ENCODE results near the gene SRP54. TPM values are rescaled to one million over a fixed set of nuclear protein-coding genes. Genes with fewer than 3 reads are reported as not detected.
A peak's percentile ranks its signal among the peaks of the same experiment; 100 is the strongest.
"Not testable (repeated sequence)": the region's sequence is repeated elsewhere in the genome, so short reads cannot be mapped to it uniquely, and the experiment has no call there.

Gene SRP54
- total RNA-seq, 1 experiment from 2014 or later = 75.5 TPM

GRCh38 chr14:35050652-35051051, 67.9 kb downstream of the SRP54 start:
- ChIA-PET POLR2A (ENCODE audit: unreplicated experiment) (interaction anchor here (0.5 to 0.7 kb wide), 2 partner anchors 39 to 63 kb away, joined by 4 to 11 read pairs; no protein-coding TSS in a partner anchor), CTCF (interaction anchor here (1.0 kb wide), 1 partner anchor 26 kb away, joined by 3 read pairs; no protein-coding TSS in a partner anchor)
- H3K27ac ChIP-seq (ENCODE audit: low read length) = peak overlapping the region; percentile 36
- H3K27me3 ChIP-seq (ENCODE audit: low read length) = no peaks in the 10 kb centered on the region
- no peak overlapping the region for H3K4me3 ChIP-seq (ENCODE audit: low read length)
- no peak overlapping the region for H3K9ac ChIP-seq (ENCODE audit: low read length)
- H3K4me1 ChIP-seq (ENCODE audit: insufficient read depth, low read length) = peaks cover 35% of the 10 kb centered on the region
- peak overlapping the region; percentile 44 for H3K4me2 ChIP-seq (ENCODE audit: low read length)
- no peak for TF ChIP-seq EZH2 (IDR thresholded peaks at IDR 0.05; ENCODE audit: low read length, unreplicated experiment)
- no peak for TF ChIP-seq CTCF (conservative IDR thresholded peaks at IDR 0.05; ENCODE audit: low read depth, low read length)
- BruUV-seq (replicated peaks) = no TSS peak
- H3K36me3 ChIP-seq (ENCODE audit: low read depth, low read length) = peaks cover 4% of the 10 kb centered on the region; the same call in 1 of the 2 replicates
- intact Hi-C loops (cut with micrococcal nuclease) = no loop called here
- ATAC-seq (peak; percentile 16), DNase-seq (peak; percentile 75)
- peaks cover 31% of the 10 kb centered on the region for H3K79me2 ChIP-seq (ENCODE audit: low read length)
- H3F3A ChIP-seq (ENCODE audit: low read length, unreplicated experiment) = no peaks in the 10 kb centered on the region
- no peaks in the 10 kb centered on the region for H4K20me1 ChIP-seq (ENCODE audit: low read length)
- H3K9me2 ChIP-seq (replicated peaks; ENCODE audit: low read length) = no peaks in the 10 kb centered on the region
- H3K9me3 ChIP-seq (ENCODE audit: low read length) = no peaks in the 10 kb centered on the region
- no peak overlapping the region for H2AFZ ChIP-seq (ENCODE audit: low read length)

GRCh38 chr14:35051796-35052195, 69.0 kb downstream of the SRP54 start:
- Histone ChIP-seq H3K4me1 (ENCODE audit: insufficient read depth, low read length) (peaks cover 35% of the 10 kb centered on the region), H3K9me2 (replicated peaks; ENCODE audit: low read length) (no peaks in the 10 kb centered on the region), H2AFZ (ENCODE audit: low read length) (no peak overlapping the region), H3K27ac (ENCODE audit: low read length) (peak overlapping the region; percentile 46), H3K9ac (ENCODE audit: low read length) (no peak overlapping the region), H3K4me2 (ENCODE audit: low read length) (peak overlapping the region; percentile 48), H3K36me3 (ENCODE audit: low read depth, low read length) (peaks cover 4% of the 10 kb centered on the region; the same call in 1 of the 2 replicates), H3F3A (ENCODE audit: low read length, unreplicated experiment) (no peaks in the 10 kb centered on the region), H3K27me3 (ENCODE audit: low read length) (no peaks in the 10 kb centered on the region), H3K9me3 (ENCODE audit: low read length) (no peaks in the 10 kb centered on the region), H3K79me2 (ENCODE audit: low read length) (peaks cover 29% of the 10 kb centered on the region), H4K20me1 (ENCODE audit: low read length) (no peaks in the 10 kb centered on the region), H3K4me3 (ENCODE audit: low read length) (no peak overlapping the region)
- BruUV-seq (replicated peaks) = no TSS peak
- peak; percentile 78 for DNase-seq
- peak; percentile 88 for ATAC-seq
- TF ChIP-seq EZH2phosphoT487 (IDR thresholded peaks at IDR 0.05; ENCODE audit: borderline replicate concordance, low read length) (no peak), EZH2 (IDR thresholded peaks at IDR 0.05; ENCODE audit: low read length, unreplicated experiment) (no peak), CTCF (conservative IDR thresholded peaks at IDR 0.05; ENCODE audit: low read depth, low read length) (no peak)
- POLR2A ChIA-PET (ENCODE audit: unreplicated experiment) = interaction anchor here (0.6 to 1.0 kb wide), 3 partner anchors 8 to 474 kb away, joined by 4 to 6 read pairs (median 4); partner anchors contain the start of gene PPP2R3C
- intact Hi-C loops (cut with micrococcal nuclease) = no loop called here
- CTCF ChIA-PET = interaction anchor here (0.5 to 1.0 kb wide), 3 partner anchors 9 to 179 kb away, joined by 3 to 6 read pairs (median 3); no protein-coding TSS in a partner anchor

GRCh38 chr14:35052637-35053036, 69.8 kb downstream of the SRP54 start:
- CTCF ChIA-PET = no interaction called here
- no peak overlapping the region for H3K27ac ChIP-seq (ENCODE audit: low read length)
- ATAC-seq (no peak), DNase-seq (no peak)
- TF ChIP-seq EZH2 (IDR thresholded peaks at IDR 0.05; ENCODE audit: low read length, unreplicated experiment) (no peak), CTCF (conservative IDR thresholded peaks at IDR 0.05; ENCODE audit: low read depth, low read length) (no peak), EZH2phosphoT487 (IDR thresholded peaks at IDR 0.05; ENCODE audit: borderline replicate concordance, low read length) (no peak)
- no peaks in the 10 kb centered on the region for H3K9me3 ChIP-seq (ENCODE audit: low read length)
- H3K36me3 ChIP-seq (ENCODE audit: low read depth, low read length) = peaks cover 4% of the 10 kb centered on the region; the same call in 1 of the 2 replicates
- intact Hi-C loops (cut with micrococcal nuclease) = no loop called here
- H3K27me3 ChIP-seq (ENCODE audit: low read length) = no peaks in the 10 kb centered on the region
- peaks cover 34% of the 10 kb centered on the region for H3K4me1 ChIP-seq (ENCODE audit: insufficient read depth, low read length)
- no peak overlapping the region for H3K4me3 ChIP-seq (ENCODE audit: low read length)
- H3F3A ChIP-seq (ENCODE audit: low read length, unreplicated experiment) = no peaks in the 10 kb centered on the region
- H4K20me1 ChIP-seq (ENCODE audit: low read length) = no peaks in the 10 kb centered on the region
- no TSS peak for BruUV-seq (replicated peaks)
- no peak overlapping the region for H3K4me2 ChIP-seq (ENCODE audit: low read length)
- POLR2A ChIA-PET (ENCODE audit: unreplicated experiment) = no interaction called here
- peaks cover 20% of the 10 kb centered on the region for H3K79me2 ChIP-seq (ENCODE audit: low read length)
- H2AFZ ChIP-seq (ENCODE audit: low read length) = no peak overlapping the region
- H3K9me2 ChIP-seq (replicated peaks; ENCODE audit: low read length) = no peaks in the 10 kb centered on the region
- H3K9ac ChIP-seq (ENCODE audit: low read length) = no peak overlapping the region

GRCh38 chr14:35061113-35061791, 78.5 kb downstream of the SRP54 start:
- peak overlapping the region; percentile 9; the same call in 1 of the 2 replicates for H3K4me2 ChIP-seq (ENCODE audit: low read length)
- H3K27me3 ChIP-seq (ENCODE audit: low read length); BruUV-seq (replicated peaks); H3K79me2 ChIP-seq (ENCODE audit: low read length); H3K4me3 ChIP-seq (ENCODE audit: low read length); H3F3A ChIP-seq (ENCODE audit: low read length, unreplicated experiment); H3K9me2 ChIP-seq (replicated peaks; ENCODE audit: low read length); H3K4me1 ChIP-seq (ENCODE audit: insufficient read depth, low read length); H3K9me3 ChIP-seq (ENCODE audit: low read length); H3K27ac ChIP-seq (ENCODE audit: low read length); intact Hi-C loops (cut with micrococcal nuclease); H3K9ac ChIP-seq (ENCODE audit: low read length); H3K36me3 ChIP-seq (ENCODE audit: low read depth, low read length); H2AFZ ChIP-seq (ENCODE audit: low read length); H4K20me1 ChIP-seq (ENCODE audit: low read length): not testable (repeated sequence)
- ATAC-seq (peak; percentile 92), DNase-seq (peak; percentile 54)
- CTCF ChIA-PET = interaction anchor here (0.6 kb wide), 1 partner anchor 411 kb away, joined by 7 read pairs; no protein-coding TSS in a partner anchor
- POLR2A ChIA-PET (ENCODE audit: unreplicated experiment) = interaction anchor here (0.6 kb wide), 2 partner anchors 266 to 1336 kb away, joined by 4 to 5 read pairs; no protein-coding TSS in a partner anchor
